GM21515 (cell line): ENCODE data around the gene LGALS9.
"Not testable (repeated sequence)": the region's sequence is repeated elsewhere in the genome, so short reads cannot be mapped to it uniquely, and the experiment has no call there.

Experiments used
- ATAC-seq: cut with Tn5 transposase; IDR thresholded peaks from one replicate; pipeline ENCODE4 v1.9.1; 2021; ENCODE audit not compliant: unreplicated experiment

Gene LGALS9

DNA sequence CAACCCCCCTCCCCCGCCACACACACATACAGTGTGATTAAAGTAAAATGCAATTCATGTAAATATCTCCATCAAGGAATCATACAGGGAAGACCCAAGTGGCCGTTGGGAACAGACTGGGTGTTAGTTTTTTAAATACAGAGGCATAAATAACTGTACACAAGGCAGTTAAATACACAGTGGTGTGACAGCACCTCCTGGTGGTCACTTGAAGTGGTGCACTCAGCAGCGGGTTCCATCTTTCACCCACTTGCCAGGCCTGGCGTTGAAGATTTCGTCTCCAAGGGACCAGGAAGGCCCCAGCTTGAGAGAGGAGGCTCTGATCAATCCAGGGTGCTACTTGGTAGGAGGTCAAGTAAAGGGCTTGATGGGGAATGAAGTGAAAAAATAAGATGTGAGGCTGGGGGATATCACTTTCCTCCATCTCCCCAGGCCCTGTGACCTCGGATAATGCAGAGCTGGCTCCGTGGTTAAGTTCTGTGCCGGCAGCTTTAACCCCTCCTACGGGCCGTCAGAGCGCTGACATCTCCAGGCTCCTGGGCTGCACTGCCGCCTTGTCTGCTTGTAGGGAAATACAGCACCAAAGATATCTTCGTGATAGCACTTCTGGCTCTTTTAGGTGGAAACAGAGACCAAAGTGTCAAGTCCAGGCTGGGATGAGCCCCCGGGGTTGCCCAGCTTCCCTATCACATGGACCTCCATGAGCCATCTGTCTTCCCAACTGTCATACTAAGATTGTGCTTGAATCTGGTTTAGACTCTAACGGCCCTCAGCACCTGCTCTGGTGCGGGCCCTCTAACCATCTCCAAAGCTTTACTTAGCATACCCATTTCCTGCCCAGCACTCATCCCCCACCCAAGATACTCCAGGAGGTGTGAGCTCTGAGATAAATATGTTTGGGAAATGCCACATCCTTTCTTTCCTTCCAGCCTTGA is 20.7 kb downstream of the LGALS9 start:
- no peak for ATAC-seq

DNA sequence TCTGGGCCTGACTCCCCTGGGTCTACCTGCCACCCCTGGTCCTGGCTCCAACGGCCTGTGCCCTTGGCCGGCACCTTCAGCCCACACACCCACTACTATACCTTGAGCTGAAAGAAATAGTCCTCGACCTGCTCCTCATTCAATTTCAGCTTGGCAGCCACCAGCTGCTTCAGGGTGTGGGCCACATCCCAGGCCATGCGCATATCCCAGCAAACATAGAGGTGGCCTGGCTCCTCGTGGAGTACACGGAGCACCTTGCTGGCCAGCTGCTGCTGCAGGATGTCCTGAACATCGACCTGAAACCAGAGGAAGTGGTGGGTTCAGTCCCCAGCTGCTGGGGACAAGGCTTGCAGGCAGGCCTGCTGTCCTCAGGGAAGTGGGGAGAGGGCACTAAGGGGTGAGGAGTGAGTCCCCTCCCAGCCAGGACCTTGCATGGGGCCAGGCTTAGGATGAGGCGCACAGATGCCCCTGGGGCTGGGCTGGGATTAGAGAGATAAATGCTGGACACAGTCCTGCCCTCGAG is 22.5 kb downstream of the LGALS9 start:
- ATAC-seq: not testable (repeated sequence)

DNA sequence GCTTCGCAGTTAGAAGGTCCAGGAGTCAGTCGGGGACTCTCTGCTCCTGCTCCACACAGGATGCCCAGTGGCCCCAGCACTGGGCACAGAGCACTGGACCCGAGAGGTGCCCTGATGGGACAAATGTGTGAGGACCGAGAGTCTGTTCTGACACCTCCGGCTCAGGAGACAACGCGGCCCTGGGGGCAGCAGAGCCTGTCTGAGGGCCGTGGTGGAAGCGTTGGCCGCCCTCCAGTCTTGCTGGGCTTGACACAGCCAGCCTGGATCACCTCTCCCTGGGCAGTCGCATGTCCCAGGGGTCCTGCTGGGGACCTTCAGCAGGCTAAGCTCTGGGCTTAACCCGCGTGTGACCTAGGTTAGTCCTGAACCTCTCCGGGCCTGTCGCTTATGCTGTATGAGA is 23.1 kb downstream of the LGALS9 start:
- ATAC-seq: no peak

DNA sequence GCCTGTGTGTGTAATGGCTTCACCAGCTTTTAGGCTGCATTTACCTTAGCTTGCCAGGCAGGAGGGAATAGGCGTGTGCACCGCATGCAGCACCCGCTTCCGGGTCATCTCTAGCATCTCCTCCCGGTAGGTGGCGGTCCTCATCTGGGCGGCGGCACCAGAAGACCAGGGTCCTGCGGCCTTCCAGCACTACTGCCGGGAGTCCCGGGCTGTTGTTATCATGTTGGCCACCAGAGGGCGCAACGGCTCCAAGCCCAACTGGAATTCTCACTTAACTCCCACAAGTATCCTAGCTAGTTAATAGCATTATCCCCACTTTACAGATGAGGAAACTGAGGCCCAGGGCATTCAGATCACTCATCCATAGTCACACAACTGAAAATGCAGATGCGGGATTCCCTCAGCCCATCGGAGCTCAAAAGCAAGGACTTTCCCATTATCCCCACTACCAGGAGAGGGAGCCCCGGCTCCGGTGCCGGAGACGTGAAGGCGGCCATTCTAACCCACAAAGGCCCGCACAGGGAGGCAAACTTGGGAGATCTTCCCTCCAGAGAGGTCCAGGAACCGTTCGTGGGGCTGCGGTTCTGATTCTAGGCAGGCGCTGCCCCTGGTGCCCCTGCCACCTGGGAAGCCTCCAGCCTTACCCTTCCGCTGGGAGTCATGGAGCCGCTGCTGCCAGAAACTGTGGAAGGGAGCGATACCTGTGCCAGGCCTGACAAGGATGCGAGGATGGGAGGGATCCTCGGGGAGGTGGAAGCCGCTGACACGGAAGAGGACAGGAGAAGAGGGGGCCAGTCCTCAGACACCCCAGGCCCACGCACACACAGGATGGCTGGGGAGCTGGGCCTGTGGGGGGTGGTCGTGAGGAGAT is 23.9 kb downstream of the LGALS9 start:
- peak; percentile 69 for ATAC-seq

DNA sequence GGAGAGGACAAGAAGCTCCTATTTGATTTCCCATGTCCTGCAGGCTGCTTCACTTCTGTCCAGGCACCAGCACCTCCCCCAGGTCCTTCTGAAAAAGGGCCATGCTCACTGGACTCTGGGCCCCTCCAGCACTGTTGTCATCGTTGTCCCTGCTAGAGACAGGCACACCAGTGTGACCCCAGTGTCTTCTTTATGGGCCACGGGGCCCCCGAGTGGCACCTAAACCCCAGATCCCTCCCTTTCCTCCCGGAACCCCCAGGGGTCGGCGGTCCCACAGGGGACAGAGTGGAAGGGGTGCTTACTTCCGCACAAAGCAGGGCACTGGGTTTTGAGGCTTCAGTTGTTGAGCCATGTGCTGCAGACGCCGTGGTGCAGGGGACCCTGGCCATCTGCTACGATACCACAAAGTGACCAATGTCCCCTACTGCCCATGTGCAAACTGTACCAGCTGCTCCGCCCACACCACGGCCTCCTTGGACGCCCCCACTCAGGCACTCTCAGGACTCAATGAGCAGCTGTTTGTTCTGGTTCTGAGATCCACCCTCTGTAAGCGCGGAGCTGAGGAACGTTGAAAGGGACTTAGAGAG is 24.6 kb downstream of the LGALS9 start:
- ATAC-seq: not testable (repeated sequence)

DNA sequence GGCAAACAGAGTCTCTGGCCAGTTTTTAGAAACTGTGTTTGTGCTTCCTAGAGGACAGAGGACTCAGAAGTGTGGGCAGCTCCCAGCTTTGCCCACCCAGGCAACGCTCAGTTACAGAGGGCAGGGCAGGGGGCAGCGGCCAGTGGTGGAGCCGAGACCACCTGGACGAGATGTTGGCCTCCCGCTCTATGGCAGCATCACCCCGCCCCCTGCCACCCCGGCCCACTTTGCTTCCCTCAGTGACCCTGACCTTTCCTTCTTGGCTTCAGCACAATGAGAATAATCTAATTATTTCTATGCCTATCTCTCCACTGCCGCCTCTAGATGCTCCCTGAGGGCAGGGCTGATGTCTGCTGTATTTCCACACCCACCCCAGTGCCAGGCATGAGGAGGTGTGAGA is 25.6 kb downstream of the LGALS9 start:
- ATAC-seq: not testable (repeated sequence)

DNA sequence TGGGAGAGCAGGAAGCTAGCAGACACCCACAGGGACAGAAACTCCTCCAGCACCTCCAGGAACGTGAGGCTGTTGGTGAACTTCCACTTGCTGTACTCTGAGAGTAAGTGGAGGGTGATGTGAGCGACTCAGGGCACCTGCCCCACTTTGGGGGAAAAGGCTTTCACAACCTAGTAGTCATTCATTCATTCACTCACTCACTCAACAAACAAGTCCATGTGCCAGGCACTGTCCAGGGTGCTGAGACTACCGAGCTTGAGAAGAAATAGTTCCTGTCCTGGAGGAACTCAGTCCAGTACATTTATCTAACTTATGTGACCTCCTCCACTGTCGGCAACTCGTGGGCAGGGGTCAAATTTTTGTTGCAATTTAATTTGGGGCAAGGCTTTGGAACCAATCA is 26.6 kb downstream of the LGALS9 start:
- ATAC-seq: no peak

DNA sequence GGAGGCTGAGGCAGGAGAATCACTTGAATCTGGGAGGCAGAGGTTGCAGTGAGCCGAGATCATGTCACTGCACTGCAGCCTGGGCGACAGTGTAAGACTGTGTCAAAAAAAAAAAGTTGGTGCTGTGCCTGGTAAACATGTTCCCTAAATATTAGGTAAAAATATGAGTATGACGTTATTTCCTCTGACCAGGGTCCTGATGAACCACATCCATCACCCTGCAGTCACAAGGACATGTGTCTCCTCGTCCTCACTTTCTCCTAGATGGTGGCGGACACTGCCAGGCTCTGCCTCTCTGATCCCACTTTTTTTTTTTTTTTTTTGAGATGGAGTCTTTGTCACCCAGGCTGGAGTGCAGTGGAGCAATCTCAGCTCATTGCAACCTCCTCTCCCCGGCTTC is 28.7 kb downstream of the LGALS9 start:
- ATAC-seq: no peak

DNA sequence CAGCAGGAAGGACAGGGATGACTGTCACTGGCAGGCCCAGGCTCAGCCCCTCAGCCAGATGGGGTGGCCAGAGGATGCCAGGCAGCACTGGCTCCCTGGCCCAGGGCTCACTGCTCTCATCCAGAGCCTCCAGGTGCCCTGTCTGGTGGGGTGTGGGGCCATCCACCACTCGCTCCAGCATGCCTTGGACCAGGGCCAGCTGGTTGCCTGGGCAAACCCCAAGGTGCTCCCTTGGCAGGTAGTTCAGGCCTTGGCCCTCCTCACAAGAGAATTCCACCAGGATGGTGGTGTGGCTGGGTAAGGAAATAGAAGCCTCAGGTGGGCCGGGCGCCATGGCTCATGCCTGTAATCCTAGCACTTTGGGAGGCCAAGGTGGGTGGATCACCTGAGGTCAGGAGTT is 29.4 kb downstream of the LGALS9 start:
- no peak for ATAC-seq

DNA sequence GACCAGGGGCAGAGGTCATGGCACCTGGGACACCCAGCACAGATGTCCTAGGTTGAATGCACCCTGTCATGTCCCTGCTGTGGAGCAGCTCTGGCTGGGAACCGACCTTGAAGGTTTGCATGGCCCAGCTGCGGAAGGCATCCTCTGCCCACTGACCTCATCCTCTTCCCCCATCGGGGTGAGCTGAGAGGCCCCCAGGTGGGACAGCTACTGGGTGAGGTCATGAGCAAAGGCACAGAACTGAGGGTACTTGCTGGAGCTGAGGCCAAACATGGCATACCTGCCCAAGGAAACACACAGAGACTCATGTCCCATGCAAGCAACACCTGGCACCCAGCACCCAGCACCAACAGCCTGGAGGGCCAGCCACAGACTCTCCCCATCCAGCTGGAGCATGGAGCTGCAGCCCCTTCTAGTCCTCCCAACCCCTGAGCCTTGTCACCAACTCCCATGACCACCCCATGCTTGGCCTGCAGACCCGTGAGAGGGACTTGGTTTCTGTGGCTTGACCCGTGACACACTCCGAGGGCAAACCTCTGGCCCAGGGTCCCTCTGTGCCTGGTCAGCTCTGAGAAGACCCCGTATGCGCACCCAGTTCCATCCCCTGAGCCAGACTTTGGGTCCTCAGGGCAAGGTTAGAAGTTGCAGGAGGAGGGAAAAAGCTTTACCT is 33.1 kb downstream of the LGALS9 start:
- no peak for ATAC-seq

DNA sequence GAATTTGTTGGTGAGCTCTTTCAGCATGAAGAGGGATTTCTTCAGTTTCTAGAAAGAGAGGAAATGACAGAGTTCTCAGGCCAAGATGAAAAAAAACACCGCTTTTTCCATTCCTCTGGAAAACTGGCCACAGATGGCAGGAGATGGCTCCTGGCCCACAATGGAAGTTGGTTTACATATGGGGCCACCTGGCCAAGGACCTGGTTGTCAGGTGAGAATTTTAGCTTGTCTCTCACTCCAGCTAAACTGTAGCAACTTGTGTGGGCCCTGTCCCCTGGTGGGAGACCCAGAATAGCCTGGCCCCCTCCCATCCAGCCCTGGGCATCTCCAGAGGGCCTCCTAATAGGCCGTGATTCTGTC is 33.6 kb downstream of the LGALS9 start:
- ATAC-seq: no peak

DNA sequence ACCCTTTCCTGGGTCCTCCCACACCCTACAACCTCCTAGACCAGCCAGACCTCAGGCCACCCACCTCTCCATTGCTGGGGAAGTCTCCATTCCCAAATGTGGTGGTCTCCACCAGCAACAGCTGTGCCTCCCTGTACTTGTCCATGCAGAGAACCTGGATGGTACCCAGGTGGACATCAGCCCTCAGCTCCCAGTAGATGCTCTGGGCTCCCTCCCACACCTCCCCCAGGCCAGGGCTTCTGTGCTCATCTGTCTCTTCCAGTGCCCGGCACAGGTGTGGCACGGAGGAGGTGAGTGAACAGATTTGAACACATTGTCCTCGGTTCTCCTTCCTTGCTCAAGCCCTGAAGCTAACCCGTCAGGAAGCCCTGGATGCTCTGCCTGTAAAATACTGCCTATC is 34.6 kb downstream of the LGALS9 start:
- no peak for ATAC-seq

DNA sequence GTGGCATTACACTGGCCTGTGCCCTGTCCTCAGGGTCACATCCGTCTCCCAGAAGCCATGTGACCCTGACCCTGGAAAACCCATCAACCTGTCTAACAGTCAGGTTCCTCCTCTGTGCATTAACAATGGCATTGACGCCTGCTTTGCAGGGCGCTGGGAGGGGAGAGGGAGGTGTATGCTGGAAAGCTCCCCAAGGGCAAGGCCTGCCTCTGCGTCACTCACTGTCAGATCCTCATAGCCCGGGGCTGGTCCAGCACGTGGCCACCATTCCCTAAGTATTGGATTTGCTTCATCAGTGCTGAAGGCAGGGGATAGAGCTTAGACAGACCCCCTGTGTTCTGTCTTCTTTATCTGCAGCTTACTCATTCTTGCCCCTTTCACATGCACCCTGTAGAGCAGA is 35.3 kb downstream of the LGALS9 start:
- ATAC-seq: not testable (repeated sequence)

DNA sequence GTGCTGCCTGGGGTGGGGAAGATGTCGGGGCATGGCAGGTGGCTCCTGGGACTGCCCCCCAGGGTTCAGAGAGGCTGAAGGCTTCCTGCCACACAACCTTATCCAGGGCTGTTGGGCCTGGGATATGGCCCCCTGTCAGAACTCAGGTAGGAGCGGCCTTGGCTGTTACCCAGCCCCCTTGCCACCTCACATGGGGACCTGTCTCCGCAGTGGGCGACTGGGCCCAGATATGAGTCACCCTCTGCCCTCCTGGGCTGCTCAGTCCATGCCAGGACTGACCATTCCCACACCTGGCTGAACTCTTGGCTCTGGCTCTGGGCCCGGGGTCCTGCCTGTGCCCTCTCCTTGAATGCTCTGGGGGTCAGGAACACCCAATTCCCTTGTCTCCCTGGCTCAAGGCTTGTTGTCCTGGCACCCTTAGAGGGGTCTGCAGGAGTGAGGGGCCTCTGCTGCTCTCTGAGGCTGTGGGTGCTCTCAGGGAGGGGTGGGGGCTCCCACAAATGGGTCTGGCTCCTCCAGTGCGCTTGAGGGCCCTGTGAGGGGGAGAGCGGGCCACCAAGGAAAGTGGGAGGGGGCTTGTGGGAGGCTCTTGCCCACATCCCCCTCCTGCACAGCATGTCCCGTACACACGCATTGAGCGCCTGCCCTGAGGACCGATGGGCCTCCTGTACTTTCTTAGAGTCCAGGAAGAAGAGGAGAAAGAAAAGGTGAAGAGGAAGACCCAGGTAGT is 36.0 kb downstream of the LGALS9 start:
- no peak for ATAC-seq

DNA sequence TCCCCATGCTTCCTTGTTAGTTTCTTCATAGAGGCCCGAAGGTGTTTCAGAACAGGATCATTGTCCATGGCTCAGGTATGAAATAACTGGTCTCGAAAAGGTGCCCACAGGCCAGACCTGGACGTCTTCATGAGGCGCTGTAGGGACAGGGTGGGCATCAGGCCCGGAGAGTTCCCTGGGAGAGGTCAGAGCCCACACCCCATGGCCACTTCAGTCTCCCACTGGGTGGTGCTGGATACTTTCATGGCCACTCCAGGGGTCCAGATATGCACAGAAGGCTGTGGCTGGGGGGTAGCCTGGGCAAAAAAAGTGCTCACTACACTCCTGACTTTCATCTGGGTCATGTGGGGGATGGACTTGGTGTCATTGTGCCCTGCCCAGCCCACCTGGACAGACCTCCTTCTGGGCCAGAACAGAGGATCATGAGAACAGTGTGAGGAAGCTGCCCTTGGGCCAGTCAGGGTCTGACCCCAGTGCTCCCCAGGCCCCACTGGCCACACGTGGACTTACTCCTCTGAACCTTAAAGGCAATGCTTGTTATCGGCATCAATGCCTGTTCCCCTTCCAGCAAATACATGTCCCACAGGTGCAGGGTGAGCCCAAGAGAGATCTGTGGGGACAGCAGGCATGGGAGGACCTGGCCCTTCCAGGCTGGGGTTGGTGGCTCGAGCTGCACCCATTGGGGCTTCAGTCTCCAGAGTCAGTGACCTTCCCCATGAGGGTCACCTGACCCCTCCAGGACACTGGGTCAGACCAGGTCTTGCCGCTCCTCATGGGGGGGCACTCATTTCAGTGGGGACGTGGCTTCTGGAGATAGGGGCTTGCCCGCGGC is 36.9 kb downstream of the LGALS9 start:
- no peak for ATAC-seq

DNA sequence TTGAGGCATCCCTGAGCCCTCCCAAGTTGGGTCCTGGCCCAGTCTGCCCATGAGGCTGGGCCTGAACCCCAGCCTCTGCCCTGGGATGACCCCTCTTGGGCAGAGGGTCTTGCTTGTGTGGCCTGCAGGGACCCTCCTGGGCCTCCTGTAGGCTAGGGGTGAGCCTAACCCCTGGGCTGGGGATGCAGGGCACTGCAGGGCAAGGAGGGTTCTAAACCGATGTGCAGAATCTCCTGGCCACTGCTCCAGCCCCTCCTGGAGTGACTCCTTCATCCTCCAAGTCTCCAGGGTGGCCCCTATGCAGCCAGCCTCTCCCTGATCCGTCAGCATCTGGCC is 37.5 kb downstream of the LGALS9 start:
- ATAC-seq: no peak

DNA sequence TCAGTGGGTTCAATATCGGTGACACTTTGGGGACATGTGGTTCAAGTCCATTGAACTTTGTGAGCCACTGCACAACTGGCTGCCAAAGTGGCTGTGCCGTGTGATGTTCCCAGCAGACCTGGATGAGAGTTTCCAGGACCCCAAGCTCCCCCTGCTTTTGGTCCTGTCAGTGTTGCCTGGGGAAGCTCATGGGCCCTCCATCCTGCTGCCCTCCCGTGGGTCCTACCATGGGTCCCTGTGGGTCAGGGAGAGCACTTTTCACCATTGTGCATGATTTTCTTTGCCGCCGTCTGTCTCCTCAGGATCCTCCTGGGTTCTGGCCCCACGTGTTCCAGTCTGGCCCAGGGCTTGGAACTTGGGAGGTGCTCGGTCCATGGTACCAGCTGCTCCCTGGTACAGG is 38.1 kb downstream of the LGALS9 start:
- ATAC-seq: no peak

DNA sequence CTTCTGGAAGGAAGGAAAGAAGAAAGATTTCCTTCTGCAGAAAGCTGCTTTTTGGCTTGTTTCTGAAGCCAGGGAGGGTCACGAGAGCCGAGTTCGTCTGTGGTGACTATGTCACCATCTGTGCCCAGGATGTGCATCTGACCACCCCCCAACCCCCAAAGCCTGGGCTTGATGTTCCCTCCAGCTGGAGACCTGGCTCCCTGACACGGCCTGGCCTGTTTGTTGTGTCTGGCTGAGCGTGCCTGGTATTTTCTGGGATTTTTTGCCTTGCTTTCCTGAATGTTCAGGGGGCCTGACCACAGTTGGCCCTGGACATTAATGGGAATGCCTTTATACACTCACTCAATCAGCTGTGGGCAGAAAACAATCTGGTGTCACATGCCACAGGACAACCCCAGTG is 38.9 kb downstream of the LGALS9 start:
- ATAC-seq: no peak

DNA sequence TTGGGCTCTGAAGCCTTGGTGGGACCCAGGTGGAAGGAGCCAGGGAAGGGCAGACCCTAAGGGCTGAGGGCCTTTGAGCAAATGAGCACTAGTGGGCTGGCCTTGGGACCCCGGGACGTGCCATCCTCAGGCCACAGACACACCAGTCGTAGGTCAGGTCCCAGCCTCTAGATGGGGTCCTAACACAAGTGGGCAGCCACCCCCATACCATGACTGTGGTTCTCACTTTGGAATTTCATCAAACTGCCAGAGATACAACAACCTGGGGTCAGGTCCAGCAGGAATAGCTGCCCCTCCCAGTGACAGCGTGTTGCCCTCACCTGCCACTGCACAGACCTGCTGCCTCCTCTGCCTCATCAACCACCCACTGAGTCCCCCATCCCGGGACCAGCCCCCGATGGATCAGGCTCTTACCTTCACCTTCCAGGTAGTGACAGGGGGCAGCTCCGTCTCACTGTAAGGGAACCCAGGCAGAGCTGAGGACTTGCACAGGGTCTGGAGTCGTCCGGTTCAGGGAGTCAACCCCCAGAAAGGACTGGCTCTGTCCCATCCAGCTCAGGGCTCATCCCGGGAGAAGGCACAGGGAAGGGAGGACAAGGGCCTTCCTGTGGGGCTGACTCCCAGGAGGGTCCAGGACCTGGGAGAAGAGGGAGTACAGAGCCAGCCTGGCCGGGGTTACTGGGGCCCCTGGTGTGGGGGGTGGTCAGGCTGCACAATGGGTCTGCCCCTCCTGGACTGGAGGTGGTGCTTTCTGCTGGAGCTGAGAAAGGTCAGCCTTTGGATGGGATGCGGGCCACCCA is 40.0 kb downstream of the LGALS9 start:
- no peak for ATAC-seq
